Measurements from ENCODE around the gene RAB5A.
"Not testable (repeated sequence)": the region's sequence is repeated elsewhere in the genome, so short reads cannot be mapped to it uniquely, and the experiment has no call there.

RAB5A gene

DNA sequence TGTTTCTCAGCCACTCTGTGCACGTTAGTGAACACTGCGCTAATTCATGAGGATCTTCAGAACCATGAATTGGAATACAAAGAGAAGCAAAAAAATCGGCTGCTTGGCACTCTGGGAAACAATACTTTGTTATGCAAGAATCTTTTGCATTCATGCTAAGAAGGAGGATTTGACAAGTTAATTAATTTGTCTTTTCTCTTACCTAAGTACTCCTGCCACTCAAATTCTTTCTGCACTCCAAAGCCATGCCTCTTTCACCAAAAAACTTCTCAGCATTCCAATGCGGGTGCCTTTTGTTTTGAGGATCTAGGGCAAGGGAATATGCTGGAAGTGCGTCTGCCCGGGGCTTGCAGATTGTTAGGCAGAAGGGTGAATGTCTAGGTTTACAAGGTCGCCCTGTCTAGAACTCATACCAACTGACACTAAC is 82.0 kb downstream of the RAB5A start:
- DNase-seq = no peak

DNA sequence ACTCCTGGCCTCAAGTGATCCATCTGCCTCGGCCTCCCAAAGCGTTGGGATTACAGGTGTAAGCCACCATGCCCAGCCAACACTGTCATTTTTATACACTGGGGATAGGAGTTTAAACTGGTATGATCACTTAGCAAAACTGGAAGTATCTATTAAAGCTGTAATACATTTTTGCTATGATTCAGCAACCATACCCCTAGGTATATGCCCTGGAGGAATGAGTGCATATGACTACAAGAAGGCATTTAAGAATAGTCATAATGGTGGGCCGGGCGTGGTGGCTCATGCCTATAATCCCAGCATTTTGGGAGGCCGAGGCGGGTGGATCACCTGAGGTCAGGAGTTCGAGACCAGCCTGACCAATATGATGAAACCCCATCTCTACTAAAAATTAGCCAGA is 85.0 kb downstream of the RAB5A start:
- not testable (repeated sequence) for DNase-seq

Data from CD4-positive, alpha-beta T cell treated with Interleukin-15 for 1 hour (primary cell).